Ishikawa (cell line): ENCODE data around the gene ZP1.

Source experiments
- CEBPB ChIP-seq: IDR thresholded peaks from 2 replicates; pipeline ENCODE4 v1.6.1; 2012
- CREB1 ChIP-seq: IDR thresholded peaks from 2 replicates; pipeline ENCODE4 v1.6.1; 2012; ENCODE audit warnings: low read depth
- EGR1 ChIP-seq: IDR thresholded peaks from 2 replicates; pipeline ENCODE4 v1.6.1; 2012
- EP300 ChIP-seq: IDR thresholded peaks from 2 replicates; pipeline ENCODE4 v1.6.1; 2012; ENCODE audit warnings: borderline replicate concordance
- FOXM1 ChIP-seq: IDR thresholded peaks from 2 replicates; pipeline ENCODE4 v1.6.1; 2012; ENCODE audit warnings: low read depth, borderline replicate concordance
- NFIC ChIP-seq: IDR thresholded peaks from 2 replicates; pipeline ENCODE4 v1.6.1; 2012
- RAD21 ChIP-seq: IDR thresholded peaks from 2 replicates; pipeline ENCODE4 v1.6.1; 2012; ENCODE audit warnings: low read depth
- TAF1 ChIP-seq: IDR thresholded peaks from 2 replicates; pipeline ENCODE4 v1.6.1; 2012; ENCODE audit warnings: low read depth, mild to moderate bottlenecking
- TCF12 ChIP-seq: IDR thresholded peaks from 2 replicates; pipeline ENCODE4 v1.6.1; 2012; ENCODE audit warnings: low read depth
- TEAD4 ChIP-seq: IDR thresholded peaks from 2 replicates; pipeline ENCODE4 v1.6.1; 2012
- USF1 ChIP-seq: IDR thresholded peaks from 2 replicates; pipeline ENCODE4 v1.6.1; 2012
- YY1 ChIP-seq: IDR thresholded peaks from 2 replicates; pipeline ENCODE4 v1.6.1; 2012; ENCODE audit warnings: low read depth
- ZBTB7A ChIP-seq: IDR thresholded peaks from 2 replicates; pipeline ENCODE4 v1.6.1; 2012; ENCODE audit warnings: low read depth
- TF ChIP-seq, protein P1 (sequence below): IDR thresholded peaks from 2 replicates; pipeline ENCODE4 v1.6.1; 2012
- TF ChIP-seq, protein P2 (sequence below): IDR thresholded peaks from 2 replicates; pipeline ENCODE4 v1.6.1; 2012; ENCODE audit warnings: low read depth, mild to moderate bottlenecking

The ZP1 gene

GRCh38 chr11:60887556-60887955 is 20.2 kb downstream of the ZP1 start:
- TF ChIP-seq EGR1 = no peak
- TF ChIP-seq TAF1 = no peak
- no peak for TF ChIP-seq TEAD4
- TF ChIP-seq RAD21 = peak; percentile 62
- no peak for TF ChIP-seq YY1
- TF ChIP-seq TCF12 = no peak
- TF ChIP-seq, protein P1, sequence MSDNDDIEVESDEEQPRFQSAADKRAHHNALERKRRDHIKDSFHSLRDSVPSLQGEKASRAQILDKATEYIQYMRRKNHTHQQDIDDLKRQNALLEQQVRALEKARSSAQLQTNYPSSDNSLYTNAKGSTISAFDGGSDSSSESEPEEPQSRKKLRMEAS = no peak
- no peak for TF ChIP-seq CREB1
- TF ChIP-seq ZBTB7A = no peak

DNA sequence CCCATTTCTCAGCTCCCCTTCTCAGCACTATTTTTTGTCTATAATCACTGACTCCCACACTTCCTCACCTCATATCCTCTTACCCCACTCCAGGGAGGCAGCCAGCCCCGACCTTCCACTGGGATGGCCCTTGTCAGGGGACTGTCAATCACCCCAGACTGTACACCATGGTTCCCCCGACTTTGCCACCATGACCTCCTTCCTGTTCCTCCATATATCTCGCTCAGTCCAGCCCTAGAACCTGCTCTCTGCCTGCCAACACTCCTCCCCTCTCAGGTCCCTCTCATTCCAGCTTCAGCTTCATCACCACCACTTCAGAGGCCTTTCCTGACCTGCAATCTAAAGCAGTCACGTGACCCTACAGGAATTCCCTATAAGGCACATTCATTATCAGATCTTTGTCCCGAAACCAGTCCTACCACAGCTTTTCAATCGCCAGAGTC is 22.5 kb downstream of the ZP1 start:
- TF ChIP-seq USF1 = no peak
- no peak for TF ChIP-seq EGR1
- TF ChIP-seq, protein P1 = no peak
- TF ChIP-seq NFIC = no peak
- no peak for TF ChIP-seq TCF12

DNA sequence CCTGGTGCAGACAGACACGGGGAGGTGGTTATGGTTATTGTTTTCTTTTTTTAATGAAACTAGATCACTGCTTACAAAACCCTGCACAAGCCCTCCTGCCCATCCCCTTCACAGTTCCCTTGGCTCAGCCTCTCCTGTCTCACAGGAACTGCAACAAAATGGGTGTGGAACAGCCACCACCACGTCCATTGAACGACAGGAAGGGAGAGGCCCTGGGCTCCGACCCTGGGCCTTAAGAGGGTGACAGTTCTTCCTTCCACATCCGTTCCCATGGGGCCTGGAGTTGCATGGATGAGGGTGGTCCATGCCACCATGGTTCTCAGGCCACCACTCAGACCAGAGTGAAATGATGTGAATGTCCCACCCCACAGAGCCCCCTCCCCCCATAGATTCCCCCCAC is 23.4 kb downstream of the ZP1 start:
- TF ChIP-seq FOXM1 (no peak), ZBTB7A (no peak), EGR1 (no peak), NFIC (no peak), YY1 (no peak), RAD21 (no peak), USF1 (no peak), CREB1 (no peak), CEBPB (no peak), TEAD4 (no peak), TCF12 (no peak)
- TF ChIP-seq, protein P1 = no peak
- TF ChIP-seq, protein P2, sequence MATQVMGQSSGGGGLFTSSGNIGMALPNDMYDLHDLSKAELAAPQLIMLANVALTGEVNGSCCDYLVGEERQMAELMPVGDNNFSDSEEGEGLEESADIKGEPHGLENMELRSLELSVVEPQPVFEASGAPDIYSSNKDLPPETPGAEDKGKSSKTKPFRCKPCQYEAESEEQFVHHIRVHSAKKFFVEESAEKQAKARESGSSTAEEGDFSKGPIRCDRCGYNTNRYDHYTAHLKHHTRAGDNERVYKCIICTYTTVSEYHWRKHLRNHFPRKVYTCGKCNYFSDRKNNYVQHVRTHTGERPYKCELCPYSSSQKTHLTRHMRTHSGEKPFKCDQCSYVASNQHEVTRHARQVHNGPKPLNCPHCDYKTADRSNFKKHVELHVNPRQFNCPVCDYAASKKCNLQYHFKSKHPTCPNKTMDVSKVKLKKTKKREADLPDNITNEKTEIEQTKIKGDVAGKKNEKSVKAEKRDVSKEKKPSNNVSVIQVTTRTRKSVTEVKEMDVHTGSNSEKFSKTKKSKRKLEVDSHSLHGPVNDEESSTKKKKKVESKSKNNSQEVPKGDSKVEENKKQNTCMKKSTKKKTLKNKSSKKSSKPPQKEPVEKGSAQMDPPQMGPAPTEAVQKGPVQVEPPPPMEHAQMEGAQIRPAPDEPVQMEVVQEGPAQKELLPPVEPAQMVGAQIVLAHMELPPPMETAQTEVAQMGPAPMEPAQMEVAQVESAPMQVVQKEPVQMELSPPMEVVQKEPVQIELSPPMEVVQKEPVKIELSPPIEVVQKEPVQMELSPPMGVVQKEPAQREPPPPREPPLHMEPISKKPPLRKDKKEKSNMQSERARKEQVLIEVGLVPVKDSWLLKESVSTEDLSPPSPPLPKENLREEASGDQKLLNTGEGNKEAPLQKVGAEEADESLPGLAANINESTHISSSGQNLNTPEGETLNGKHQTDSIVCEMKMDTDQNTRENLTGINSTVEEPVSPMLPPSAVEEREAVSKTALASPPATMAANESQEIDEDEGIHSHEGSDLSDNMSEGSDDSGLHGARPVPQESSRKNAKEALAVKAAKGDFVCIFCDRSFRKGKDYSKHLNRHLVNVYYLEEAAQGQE = no peak

GRCh38 chr11:60891103-60891741 is 23.9 kb downstream of the ZP1 start:
- TF ChIP-seq, protein P2 = no peak
- no peak for TF ChIP-seq EP300
- no peak for TF ChIP-seq ZBTB7A
- no peak for TF ChIP-seq TEAD4
- no peak for TF ChIP-seq USF1
- no peak for TF ChIP-seq RAD21
- TF ChIP-seq YY1 = no peak
- TF ChIP-seq NFIC = no peak
- TF ChIP-seq FOXM1 = no peak
- TF ChIP-seq CREB1 = no peak
- no peak for TF ChIP-seq CEBPB
- no peak for TF ChIP-seq TAF1
- no peak for TF ChIP-seq EGR1
- TF ChIP-seq, protein P1 = no peak
- TF ChIP-seq TCF12 = no peak

DNA sequence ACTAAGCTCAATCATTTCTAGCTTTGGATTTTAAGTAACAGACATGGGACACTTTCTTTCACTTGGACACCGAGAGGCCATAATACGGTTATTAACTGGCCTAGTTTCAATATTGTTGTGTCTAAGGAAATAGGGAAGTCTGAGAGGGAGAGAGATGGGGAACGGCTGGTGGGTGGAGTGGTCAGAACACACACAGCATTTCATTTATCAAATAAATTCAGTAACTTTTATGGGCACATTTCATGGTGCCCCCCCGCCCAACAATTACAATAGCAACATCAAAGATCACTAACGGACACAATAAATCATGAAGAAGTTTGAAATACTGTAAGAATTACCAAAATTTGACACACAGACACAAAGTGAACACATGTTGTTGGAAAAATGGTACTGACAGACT is 28.3 kb downstream of the ZP1 start:
- TF ChIP-seq, protein P1 = no peak
- TF ChIP-seq CREB1 (no peak), TCF12 (no peak), YY1 (no peak), USF1 (no peak), CEBPB (no peak), EGR1 (no peak), FOXM1 (no peak), EP300 (no peak), RAD21 (no peak), ZBTB7A (no peak), TEAD4 (no peak), TAF1 (no peak), NFIC (no peak)
- TF ChIP-seq, protein P2 = no peak
